TTC549 (cell line): ENCODE data around the gene PTPN14.
"Not testable (repeated sequence)": the region's sequence is repeated elsewhere in the genome, so short reads cannot be mapped to it uniquely, and the experiment has no call there.

Source experiments
- FAIRE-seq: peaks from 2 replicates; lab custom pipeline; 2012; peaks lifted over from hg19 to GRCh38; lab: Jason Lieb, UNC

PTPN14 gene

DNA sequence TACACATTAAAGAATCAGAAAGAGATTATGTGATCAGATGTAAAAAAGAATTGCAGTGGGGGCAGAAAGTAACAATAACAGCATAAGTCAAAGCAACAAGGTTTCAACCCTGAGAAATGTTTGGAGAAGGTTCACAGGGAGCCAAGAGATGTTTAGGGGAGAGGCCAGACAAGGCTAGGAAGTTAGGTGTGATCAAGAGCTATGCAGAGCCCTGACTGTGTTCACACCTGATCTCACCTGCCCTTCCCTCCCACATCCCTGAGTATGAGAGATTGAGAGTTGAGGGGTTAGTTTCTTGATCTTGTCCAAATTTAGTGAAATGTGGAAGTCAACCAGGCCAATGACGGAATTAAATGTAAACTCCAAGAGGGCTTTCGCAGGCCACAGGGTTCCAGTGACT, 10.2 kb downstream of the PTPN14 start:
- no peak for FAIRE-seq

DNA sequence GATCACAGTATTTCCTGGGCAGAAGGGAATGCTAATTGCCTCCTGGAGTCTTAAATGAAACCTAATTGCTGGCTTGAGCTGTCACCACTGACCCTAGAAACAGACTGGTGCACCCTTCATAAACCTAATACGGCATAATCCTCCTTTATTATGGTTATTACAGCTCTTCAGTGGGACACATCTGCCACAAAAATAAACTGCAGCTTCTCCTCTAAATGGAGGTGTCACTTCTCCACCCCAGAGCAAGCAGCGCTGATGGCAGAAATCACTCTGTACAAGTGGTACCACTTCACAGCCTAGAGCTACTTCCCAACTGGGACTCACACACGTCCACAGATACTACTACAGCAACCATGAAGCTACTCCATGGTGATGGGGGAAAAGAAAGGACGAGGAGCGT, 11.1 kb downstream of the PTPN14 start:
- FAIRE-seq, result no peak

DNA sequence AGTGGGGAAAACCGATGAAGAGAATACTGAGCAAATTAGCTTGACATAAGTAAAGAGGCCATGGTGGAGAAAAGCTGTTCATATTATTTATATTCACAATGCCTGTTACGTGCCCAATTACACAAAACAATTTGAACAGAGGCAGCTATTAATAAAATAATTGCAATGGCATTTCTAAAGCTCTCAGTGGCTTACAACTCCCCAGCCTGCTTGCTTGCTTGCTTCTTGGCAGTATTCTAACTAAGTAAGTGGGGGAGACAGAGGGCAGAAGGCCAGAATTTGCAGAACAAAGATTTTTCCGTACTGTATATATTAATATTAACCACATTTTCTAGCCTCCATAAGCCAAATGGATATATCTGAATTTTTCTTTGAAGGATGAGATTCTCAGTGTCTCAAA, 12.9 kb downstream of the PTPN14 start:
- FAIRE-seq, result no peak

DNA sequence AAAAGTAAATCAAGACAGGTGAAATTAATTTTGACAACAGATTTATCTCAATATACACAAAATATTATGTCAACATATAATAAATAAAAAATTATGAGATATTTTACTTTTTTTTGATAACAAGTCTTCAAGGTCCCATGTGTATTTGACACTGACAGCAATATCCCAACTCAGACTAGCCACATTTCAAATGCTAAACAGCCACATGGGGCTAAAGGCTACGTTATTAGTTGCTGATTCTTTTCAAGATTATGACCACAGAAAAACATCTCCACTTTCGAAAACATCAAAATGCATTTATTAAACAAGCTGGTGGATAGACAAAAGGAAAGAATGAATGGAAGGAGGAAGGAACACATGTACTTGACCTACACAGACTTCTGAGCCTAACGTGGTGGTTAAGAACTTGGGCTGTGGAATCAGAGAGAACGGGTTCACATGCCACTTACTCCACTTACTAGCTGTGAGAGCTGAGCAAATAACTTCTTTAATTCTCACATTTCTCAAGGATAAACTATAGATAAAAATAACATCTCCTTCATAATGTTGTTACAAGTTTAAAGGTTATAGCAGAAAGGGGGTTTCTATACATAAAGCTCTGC, 13.4 kb downstream of the PTPN14 start:
- FAIRE-seq, result peak; percentile 56

DNA sequence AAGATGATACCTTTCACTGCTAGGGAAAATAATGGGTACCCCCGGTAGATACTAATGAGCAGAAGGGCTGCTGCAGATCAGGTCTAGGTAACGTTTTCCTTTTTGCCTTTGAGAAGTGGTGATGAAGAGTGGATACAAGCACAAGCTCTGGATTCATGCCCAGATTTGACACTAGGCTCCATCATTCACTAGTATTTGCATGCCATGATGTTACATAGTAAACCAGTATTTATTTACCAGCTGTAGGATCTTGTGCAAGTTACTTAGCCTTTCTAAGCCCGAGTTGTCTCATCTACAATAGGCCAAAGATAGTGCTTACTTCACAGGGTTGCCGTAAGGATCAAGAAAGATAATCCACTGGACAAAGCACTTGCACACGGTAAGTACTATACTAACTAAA, 14.2 kb downstream of the PTPN14 start:
- FAIRE-seq, result no peak

DNA sequence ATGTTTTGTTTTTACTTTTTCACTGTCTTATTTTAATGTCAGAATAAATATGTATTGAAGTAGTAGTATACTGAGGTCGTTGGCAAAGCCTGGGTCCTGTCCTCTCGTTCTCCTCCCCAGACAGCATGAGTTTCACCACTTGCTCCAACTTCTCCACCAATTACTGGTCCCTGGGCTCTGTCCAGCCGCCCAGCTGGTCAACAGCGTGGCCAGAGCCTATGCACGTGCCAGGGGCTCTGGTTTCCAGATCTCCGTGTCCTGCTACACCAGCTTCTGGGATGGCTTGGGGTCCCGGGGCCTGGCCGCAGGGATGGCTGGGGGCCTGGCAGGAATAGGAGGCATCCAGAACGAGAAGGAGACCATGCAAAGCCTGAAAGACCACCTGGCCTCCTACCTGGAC, 19.3 kb downstream of the PTPN14 start:
- FAIRE-seq, result no peak

DNA sequence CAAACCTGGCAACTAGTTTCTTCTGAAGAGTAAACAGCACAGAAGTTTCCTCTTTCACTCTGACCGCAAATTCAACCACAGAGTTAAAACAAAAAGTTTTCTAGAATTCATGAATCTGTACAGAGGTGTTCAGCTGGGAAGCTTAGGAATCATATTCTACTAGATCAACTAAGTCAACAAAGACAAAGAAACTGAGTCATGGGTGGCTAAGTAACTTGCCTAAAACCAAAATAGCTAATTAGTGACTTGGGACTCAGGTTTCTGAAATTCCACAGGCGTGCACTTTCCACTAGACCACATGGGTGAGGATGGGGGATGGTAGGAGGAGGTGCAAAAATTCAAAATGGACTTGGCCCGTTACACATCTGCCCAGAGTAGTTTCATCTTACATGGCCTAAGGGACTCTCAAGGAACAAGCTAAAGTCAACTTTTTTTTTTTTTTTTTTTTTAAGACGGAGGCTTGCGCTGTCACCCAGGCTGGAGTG, 25.8 kb downstream of the PTPN14 start:
- FAIRE-seq, result no peak

DNA sequence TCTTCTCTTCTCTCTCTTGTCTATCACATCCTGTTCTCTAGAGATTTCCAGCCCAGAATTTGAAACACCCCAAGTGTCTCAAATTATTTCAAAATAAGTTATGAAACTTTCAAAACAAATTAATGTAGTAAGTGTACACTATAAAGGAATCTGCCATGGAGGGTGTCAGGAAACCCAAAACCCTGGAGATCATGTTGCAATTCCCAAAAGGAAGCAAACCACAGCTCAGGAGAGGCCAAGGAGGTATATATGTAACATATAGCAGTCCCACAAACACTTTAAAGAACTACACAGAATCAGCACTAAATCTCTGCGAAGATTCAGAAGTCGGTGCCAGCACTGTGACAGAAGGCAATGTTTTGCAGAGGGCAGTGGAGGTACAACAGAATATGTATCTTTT, 26.6 kb downstream of the PTPN14 start:
- no peak for FAIRE-seq

DNA sequence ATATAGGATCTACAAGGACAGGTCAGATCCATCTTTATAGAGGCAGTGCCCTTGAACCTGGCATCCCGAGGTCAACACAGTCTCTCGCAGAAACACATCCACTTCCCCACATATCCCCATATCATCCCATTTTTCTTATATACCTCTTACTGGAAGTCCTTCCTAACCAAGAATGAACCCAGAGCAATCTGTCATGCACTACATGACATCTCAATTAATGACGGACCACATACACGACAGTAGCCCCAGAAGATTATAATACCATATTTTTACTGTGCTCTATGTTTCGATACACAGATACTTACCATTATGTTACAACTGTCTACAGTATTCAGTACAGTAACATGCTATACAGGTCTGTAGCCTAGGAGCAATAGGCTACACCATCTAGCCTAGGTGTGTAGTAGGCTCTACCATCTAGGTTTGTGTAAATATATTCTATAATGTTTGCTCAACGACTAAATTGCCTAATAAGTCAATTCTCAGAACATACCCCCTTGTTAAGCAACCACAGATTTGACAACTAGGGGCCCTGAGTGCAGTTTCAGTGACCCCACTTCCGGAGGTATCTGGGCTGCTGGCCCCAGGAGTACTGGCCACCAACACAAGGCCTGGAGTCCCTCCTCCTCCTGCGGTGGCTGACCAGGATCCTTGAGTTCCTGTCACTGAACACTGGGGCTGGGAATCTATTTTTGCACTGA, 28.1 kb downstream of the PTPN14 start:
- no peak for FAIRE-seq

DNA sequence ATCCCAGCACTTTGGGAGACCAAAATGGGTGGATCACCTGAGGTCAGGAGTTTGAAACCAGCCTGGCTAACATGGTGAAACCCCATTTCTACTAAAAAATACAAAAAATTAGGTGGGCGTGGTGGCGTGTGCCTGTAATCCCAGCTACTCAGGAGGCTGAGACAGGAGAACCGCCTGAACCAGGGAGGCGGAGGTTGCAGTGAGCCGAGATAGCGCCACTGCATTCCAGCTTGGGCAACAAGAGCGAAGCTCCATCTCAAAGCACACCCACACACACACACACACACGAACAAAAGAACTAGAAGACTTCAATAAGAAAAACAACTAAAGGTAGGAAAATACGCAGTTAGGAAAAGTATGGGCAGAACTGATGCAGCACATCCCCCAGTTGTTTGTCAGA, 29.9 kb downstream of the PTPN14 start:
- FAIRE-seq, result not testable (repeated sequence)

DNA sequence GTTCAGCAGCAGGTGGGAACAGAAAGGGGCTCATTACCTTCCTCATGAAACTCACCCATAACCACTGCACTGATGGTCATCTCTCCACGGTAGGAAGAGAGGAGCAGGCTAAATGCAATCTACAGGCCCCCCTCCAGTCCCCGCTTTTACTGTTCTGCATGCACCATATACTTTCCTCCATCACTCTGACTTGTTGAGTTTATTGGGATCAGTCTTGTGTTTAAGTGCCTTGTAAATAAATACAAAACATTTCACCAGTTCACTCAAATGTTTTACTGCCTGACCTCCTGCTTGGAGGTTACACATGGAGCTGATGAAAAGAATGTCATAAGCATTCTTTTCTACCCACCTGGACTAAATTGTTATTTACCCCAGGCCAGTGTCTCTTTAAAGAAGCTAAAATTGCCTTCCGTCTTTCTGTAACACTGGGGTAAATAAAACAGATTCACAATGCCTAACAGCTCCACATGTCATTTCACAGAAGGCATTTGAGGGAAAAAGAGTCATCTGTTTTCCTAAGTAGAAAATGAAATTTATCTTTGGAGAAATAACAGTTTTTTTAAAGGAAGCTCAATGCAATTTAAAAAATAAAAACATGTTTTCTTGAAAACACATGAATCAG, 30.7 kb downstream of the PTPN14 start:
- FAIRE-seq, result no peak

DNA sequence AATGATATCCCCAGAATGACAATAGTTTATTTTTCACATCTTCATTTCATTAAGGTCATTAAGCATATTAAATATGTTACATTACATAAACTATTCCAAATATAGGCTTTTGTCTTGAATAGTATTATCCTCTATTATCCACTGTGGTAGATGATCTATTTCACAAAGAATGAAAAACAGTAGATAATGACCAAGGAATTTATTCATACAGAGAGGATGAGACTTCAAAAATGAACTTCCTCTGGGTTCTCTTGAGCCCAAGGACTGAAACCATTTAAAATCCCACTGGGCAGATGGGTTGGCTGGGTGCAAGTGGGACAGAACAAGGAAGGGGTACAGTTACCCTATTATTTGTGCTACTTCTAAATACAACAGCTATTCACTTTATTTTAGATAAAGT, 33.0 kb downstream of the PTPN14 start:
- FAIRE-seq, result peak; percentile 61

DNA sequence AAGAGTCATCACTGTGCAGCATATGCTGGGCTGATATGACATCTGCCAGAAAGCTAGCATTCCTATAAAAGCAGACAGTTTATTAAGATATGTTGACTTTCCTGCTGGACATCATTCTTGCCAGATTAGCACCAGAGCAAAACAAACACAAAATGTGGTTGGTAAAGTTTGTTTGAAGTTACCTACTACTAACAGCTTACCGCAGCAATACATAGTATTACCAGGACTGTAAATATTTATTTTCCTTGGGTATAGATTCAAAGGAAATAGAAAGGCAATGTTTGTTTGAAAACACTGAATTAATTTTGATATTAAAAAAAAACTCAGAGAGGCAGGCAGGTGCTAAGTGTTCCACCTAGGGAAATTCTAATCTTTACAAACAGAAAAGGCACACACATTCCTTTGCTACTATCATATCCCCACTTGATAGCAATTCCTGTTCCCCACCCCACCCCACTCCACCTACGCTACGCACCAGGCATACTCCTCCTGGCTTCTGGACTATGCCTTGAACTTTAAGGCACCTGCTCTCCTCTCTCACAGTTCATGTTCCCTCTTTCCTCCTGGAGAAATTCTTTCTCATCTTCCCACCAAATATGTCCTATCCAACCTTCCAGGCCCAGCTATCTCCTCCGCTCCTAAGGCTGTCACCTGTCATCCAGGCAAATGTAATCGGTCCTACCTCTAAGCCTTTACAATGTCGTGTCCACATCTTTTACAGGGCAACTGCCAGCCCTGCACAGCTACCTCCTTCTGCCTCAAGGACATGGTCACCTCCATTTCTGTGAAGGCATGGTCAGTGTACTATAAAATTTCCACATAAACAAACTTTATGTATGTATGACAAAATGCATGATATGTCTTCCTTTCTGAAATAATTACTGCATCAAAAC, 34.7 kb downstream of the PTPN14 start:
- no peak for FAIRE-seq

DNA sequence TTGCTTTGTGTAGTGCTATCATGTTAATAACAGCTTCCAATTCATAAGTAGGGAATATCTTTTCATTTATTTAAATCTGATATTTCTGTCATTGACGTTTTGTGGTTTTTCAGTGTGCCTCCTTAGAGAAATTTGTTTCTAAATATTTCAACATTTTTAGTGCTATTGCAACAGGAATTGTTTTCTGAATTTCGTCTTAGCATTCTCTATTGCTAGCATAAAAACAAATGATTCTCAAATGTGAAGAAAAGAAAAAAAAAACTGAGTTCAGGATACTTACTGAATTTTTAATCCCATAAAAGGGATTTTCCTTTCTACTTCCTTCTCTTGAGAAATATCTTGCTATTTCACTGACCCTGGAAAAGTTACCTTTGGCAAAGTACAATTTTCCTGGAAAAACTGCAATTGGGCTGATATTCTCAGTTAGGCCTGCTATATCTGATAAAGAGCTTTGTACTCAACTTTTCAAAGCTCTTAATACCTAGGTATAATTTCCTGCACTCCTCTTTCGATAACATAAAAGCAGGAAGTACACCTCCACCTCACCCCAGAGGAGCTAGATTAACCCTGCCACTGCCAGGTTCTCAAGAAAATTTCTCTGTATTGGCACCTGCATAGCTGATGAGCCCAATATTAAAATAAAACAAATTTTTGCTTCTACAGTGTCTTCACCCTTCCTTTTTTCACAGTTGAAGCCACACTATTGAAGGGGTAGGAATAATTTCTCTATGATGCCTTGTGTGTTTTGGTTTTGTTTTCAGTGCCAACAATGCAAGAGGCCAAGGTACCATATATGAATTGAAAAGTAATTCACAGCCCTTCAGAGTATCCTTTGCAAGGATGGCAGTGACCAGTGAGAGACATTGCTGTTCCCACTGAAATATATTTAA, 35.6 kb downstream of the PTPN14 start:
- no peak for FAIRE-seq

DNA sequence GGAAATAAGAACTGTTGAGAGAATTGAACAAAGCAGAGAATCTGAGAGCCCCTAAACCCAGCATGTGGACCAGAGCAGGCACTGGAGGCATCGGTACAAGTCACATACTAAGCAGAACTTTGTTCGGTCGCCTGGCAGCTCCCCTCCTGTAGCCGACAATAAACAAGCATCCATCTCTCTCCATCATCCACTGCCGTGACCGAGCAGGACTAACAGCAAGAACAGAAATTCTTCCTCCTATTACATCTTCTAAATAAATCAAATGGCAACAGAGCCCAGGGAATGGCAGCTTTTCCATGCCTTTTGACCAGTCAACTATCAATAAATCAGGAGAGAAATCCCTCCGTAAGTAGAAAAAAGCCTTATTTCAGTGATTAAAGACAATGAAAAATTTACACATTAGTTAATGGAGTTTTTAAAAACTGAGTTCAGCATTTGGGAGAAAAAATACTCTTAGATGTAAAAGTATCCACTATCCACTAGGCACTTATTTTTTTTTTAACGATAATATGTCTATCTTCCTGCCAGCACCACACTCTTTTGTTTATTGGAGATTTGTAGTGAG, 36.5 kb downstream of the PTPN14 start:
- FAIRE-seq, result no peak

DNA sequence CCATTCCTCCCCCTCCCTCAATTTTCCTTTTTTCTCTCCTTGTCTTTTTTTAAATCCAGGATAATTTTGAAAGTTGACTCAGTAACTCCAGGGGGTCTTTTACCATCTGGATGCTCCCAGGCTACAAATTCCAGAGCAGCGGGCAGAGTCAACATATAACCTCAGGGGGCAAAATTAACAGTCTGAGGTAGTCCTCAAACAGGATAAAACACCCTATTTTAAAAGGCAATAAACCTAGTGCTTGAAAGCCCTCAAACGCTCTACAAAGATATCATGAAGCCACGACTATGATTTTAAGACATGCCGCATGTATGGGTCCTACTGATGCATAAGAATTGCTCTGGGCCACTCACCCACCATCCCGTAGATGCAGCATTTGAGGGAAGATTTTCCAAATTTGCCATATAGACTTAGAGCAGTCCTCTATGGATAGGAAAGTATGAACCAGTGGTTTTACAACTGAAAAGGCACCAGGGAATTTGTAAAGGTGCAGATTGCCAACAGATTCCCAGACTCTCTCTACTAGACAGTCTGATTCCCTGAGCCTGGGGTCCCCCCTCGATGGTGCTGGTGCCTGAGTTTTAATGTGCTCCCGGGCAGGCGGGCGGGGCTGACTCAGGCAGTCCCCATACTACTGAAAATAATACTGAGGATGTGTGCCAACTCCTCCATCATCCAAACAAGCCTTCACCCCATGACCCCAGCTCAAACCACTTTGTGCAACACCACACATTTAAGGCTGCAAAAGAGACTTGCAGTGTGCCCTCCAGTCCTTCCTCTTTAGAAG, 37.2 kb downstream of the PTPN14 start:
- no peak for FAIRE-seq

DNA sequence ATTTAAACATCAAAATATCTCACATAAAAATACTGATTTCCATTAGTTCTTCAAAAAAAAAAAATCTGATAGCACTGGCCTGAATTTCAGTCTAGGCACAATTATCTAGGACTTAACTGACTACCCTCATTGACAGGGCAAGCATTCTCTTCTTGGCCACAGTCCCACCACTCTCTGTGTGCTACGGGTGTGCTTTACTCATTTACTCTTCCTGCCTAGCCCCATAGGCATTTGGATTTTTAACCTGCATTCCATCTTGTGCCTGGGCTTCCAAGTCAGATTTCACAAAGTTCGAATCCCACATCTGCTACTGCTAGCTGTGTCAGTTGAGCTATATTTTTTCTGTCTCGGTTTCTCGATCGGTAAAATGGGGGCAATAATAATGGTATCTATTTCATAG, 38.0 kb downstream of the PTPN14 start:
- no peak for FAIRE-seq

DNA sequence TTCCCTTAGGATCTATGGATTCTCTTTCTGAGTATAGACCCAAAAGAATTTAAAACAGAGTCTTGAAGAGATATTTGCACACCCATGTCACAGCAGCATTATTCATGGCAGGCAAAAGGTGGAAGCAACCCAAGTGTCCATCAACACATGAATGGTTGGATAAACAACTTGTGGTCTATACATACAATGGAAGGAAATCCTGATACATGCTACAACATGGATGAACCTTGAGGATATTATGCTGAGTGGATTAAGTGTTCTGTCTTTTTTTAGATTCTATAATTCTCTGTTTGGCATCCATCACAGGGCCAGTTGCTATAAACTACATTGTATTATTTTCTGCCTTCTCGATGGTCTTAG, 39.8 kb downstream of the PTPN14 start:
- FAIRE-seq, result no peak

DNA sequence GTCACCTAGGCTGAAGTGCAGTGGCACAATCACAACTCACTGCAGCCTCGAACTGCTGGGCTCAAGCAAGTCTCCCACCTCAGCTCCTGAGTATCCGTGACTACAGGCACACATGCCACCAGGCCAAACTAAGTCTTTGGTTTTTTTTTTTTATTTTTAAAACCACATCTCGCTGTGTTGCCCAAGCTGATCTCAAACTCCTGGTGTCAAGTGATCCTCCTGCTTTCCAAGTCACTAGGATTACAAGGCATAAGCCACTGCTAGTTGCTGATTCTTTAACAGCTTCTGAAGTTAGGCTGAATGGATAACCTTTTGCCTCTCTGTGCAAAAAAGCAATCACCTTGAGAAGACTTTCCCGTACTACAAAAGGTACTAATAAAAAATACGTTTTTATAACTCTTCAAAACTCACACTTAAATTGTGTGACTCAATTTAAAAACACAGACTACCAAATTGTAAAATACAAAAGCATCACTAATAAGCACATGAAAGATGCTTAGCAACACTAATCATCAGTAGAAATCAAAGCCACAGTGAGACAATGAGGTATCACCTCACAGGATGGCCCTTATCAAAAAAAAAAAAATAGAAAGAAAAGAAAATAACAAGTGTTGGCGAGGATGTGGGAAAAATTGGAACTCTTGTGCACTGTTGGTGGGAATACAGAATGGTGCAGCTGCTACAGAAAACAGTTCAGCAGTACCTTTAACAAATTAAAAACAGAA, 40.3 kb downstream of the PTPN14 start:
- no peak for FAIRE-seq

DNA sequence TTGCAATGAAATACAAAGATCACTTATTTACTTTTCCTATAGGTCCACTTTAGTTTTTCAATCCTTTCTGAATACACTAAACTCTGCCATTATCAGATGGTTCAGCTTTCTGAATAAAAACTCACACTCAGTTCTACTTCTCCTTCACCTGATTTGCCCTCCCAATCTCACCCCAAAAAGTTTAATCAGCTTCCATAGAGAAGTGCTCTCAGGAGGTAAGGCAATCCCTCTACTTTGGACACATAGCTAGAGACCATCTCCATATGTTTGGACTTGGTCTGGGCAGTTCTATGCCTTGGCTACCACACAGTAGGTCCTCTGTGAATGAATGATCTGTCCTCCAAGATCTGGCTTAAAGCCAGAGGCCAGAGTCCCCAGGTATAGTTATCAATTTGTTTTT, 40.9 kb downstream of the PTPN14 start:
- no peak for FAIRE-seq
